H9 (cell line): Measurements from ENCODE around the gene DHX30. TPM values are rescaled to one million over a fixed set of nuclear protein-coding genes. Genes with fewer than 3 reads are reported as not detected.

Experiments
- DNase-seq: peaks from one replicate; pipeline ENCODE4 v3.0.0-alpha.2; 2017
- H2AFZ ChIP-seq: one replicate; pipeline ENCODE4 v1.6.1; 2013; ENCODE audit warnings: mild to moderate bottlenecking, low read length, control low read depth, moderate library complexity
- H2AK5ac ChIP-seq: 2 replicates; pipeline ENCODE4 v1.6.1; 2013; ENCODE audit warnings: low read length, control low read depth, mixed read lengths; ENCODE audit not compliant: insufficient read length
- H2BK120ac ChIP-seq: one replicate; pipeline ENCODE4 v1.6.1; 2013; ENCODE audit warnings: low read depth, mild to moderate bottlenecking, low read length, control low read depth, inconsistent platforms; ENCODE audit not compliant: poor library complexity, severe bottlenecking
- H2BK12ac ChIP-seq: 2 replicates; pipeline ENCODE4 v1.6.1; 2013; ENCODE audit warnings: low read length, control low read depth, mixed read lengths, low read depth; ENCODE audit not compliant: insufficient read length
- H2BK15ac ChIP-seq: 2 replicates; pipeline ENCODE4 v1.6.1; 2013; ENCODE audit warnings: low read depth, low read length, control low read depth
- H2BK20ac ChIP-seq: one replicate; pipeline ENCODE4 v1.6.1; 2013; ENCODE audit warnings: low read depth, mild to moderate bottlenecking, low read length, control low read depth, inconsistent platforms; ENCODE audit not compliant: poor library complexity, severe bottlenecking
- H2BK5ac ChIP-seq: 2 replicates; pipeline ENCODE4 v1.6.1; 2013; ENCODE audit warnings: low read length, control low read depth, mixed read lengths; ENCODE audit not compliant: insufficient read length
- H3K14ac ChIP-seq: 2 replicates; pipeline ENCODE4 v1.6.1; 2013; ENCODE audit warnings: low read length, control low read depth; ENCODE audit not compliant: insufficient read depth
- H3K18ac ChIP-seq: 2 replicates; pipeline ENCODE4 v1.6.1; 2013; ENCODE audit warnings: low read depth, mild to moderate bottlenecking, mixed read lengths, low read length, control low read depth; ENCODE audit not compliant: insufficient read length
- H3K23ac ChIP-seq: 2 replicates; pipeline ENCODE4 v1.6.1; 2013; ENCODE audit warnings: low read length, control low read depth, mixed read lengths, low read depth; ENCODE audit not compliant: insufficient read length
- H3K23me2 ChIP-seq: 2 replicates; pipeline ENCODE4 v1.6.1; 2013; ENCODE audit warnings: low read depth, mild to moderate bottlenecking, mixed read lengths, low read length, control low read depth; ENCODE audit not compliant: insufficient read length, poor library complexity, severe bottlenecking
- H3K27ac ChIP-seq: 2 replicates; pipeline ENCODE4 v1.5.1; 2013; ENCODE audit warnings: low read length, control low read depth, mixed read lengths, low read depth; ENCODE audit not compliant: insufficient read length
- H3K27me3 ChIP-seq: 2 replicates; pipeline ENCODE4 v1.6.1; 2013; ENCODE audit warnings: low read length, control low read depth, inconsistent platforms; ENCODE audit not compliant: insufficient read depth
- H3K4ac ChIP-seq: 2 replicates; pipeline ENCODE4 v1.6.1; 2013; ENCODE audit warnings: low read depth, mild to moderate bottlenecking, control low read depth, inconsistent platforms, low read length, moderate library complexity
- H3K4me1 ChIP-seq: 2 replicates; pipeline ENCODE4 v1.6.1; 2013; ENCODE audit warnings: low read length, control low read depth, inconsistent platforms; ENCODE audit not compliant: insufficient read depth
- H3K4me2 ChIP-seq: 2 replicates; pipeline ENCODE4 v1.6.1; 2013; ENCODE audit warnings: low read length, control low read depth, mixed read lengths; ENCODE audit not compliant: insufficient read length, insufficient read depth
- H3K56ac ChIP-seq: 2 replicates; pipeline ENCODE4 v1.6.1; 2013; ENCODE audit warnings: low read depth, mild to moderate bottlenecking, mixed read lengths, low read length, control low read depth; ENCODE audit not compliant: insufficient read length
- H3K79me1 ChIP-seq: 2 replicates; pipeline ENCODE4 v1.6.1; 2013; ENCODE audit warnings: low read depth, mild to moderate bottlenecking, moderate library complexity, low read length, control low read depth, inconsistent platforms; ENCODE audit not compliant: insufficient read depth, poor library complexity, severe bottlenecking
- H3K79me2 ChIP-seq: 2 replicates; pipeline ENCODE4 v1.6.1; 2013; ENCODE audit warnings: low read length, control low read depth, inconsistent platforms; ENCODE audit not compliant: insufficient read depth
- H3K9ac ChIP-seq: 2 replicates; pipeline ENCODE4 v1.6.1; 2013; ENCODE audit warnings: low read length, control low read depth, mixed read lengths; ENCODE audit not compliant: insufficient read length; ENCODE audit errors: extremely low read depth
- H3K9me3 ChIP-seq: one replicate; pipeline ENCODE4 v1.6.1; 2013; ENCODE audit warnings: low read depth, low read length, inconsistent platforms; ENCODE audit not compliant: control insufficient read depth
- H3T11ph ChIP-seq: one replicate; pipeline ENCODE4 v1.6.1; 2013; ENCODE audit warnings: mild to moderate bottlenecking, low read length, control low read depth, inconsistent platforms
- H4K20me1 ChIP-seq: one replicate; pipeline ENCODE4 v1.6.1; 2013; ENCODE audit not compliant: control insufficient read depth, insufficient read length, insufficient read depth
- H4K5ac ChIP-seq: 2 replicates; pipeline ENCODE4 v1.6.1; 2013; ENCODE audit warnings: low read depth, mild to moderate bottlenecking, mixed read lengths, low read length, control low read depth; ENCODE audit not compliant: insufficient read length
- H4K8ac ChIP-seq: replicated peaks from 2 replicates; pipeline ENCODE4 v1.6.1; 2013; ENCODE audit warnings: low read length, control low read depth, mixed read lengths, low read depth; ENCODE audit not compliant: insufficient read length
- H4K91ac ChIP-seq: 2 replicates; pipeline ENCODE4 v1.6.1; 2013; ENCODE audit warnings: low read depth, mild to moderate bottlenecking, moderate library complexity, mixed read lengths, low read length, control low read depth; ENCODE audit not compliant: insufficient read length
- H3K27ac Mint-ChIP-seq, 3 experiments: 2 replicates in 2 of 3; 3 replicates in 1 of 3; pipeline ENCODE4 v1.8.0; 2020 to 2021; ENCODE audit warnings: mixed read lengths in 3 of 3, mild to moderate bottlenecking in 1 of 3, moderate library complexity in 1 of 3
- H3K27me3 Mint-ChIP-seq: 2 replicates; pipeline ENCODE4 v1.8.0; 2021; ENCODE audit warnings: low read depth, mild to moderate bottlenecking, moderate library complexity, mixed read lengths
- H3K36me3 Mint-ChIP-seq, 3 experiments: 2 replicates in 2 of 3; 3 replicates in 1 of 3; pipeline ENCODE4 v1.8.0; 2020 to 2021; ENCODE audit warnings: low read depth in 3 of 3, mixed read lengths in 3 of 3; ENCODE audit not compliant: insufficient read depth in 1 of 3
- H3K4me1 Mint-ChIP-seq, 2 experiments: 2 replicates each; pipeline ENCODE4 v1.8.0; 2020; ENCODE audit warnings: mixed read lengths in 2 of 2
- H3K4me3 Mint-ChIP-seq, 2 experiments: 2 replicates in 1 of 2; 3 replicates in 1 of 2; pipeline ENCODE4 v1.8.0; 2020 to 2021; ENCODE audit warnings: mild to moderate bottlenecking in 2 of 2, mixed read lengths in 2 of 2, moderate library complexity in 1 of 2
- H3K9me3 Mint-ChIP-seq, 2 experiments: 2 replicates in 1 of 2; 3 replicates in 1 of 2; pipeline ENCODE4 v1.8.0; 2020; ENCODE audit warnings: mild to moderate bottlenecking in 2 of 2, mixed read lengths in 2 of 2, moderate library complexity in 1 of 2
- WGBS: extraction: QIAGEN DNeasy Blood & Tissue Kit; methylation state at CpG from one replicate; pipeline ENCODE4 v1.1.7; 2013; ENCODE audit warnings: missing lambda C conversion rate, low lambda C conversion rate, mixed read lengths; ENCODE audit not compliant: insufficient read length; ENCODE audit errors: extremely low coverage; 5-methylcytosine and 5-hydroxymethylcytosine counted together
- total RNA-seq: library from RNA; stranded (reverse); gene quantifications from 2 replicates; pipeline ENCODE4 v1.2.1, GENCODE V29; 2021
- TF ChIP-seq, protein P1 (sequence below): fragments of 200-600 bp; sonication (generic); conservative IDR thresholded peaks from 3 replicates; pipeline ENCODE4 v1.8.0; 2021; ENCODE audit warnings: antibody characterized with exemption, mild to moderate bottlenecking

DHX30 gene
- total RNA-seq, 1 experiment from 2014 or later, result 107 TPM

GRCh38 chr3:47813551-47814177, 10.7 kb downstream of the DHX30 start:
- no peak overlapping the region for H3K56ac ChIP-seq
- H3K14ac ChIP-seq, result no peak overlapping the region
- H3K27me3 ChIP-seq, result no peaks in the 10 kb centered on the region
- no peak overlapping the region for H4K5ac ChIP-seq
- H3K23ac ChIP-seq, result no peak overlapping the region
- Mint-ChIP-seq H3K9me3 (no peaks in the 10 kb centered on the region), H3K27me3 (no peaks in the 10 kb centered on the region), H3K4me3 (no peak overlapping the region), H3K36me3 (peaks cover 20 to 65% (median 46%) of the 10 kb centered on the region in 3 experiments), H3K27ac (peak overlapping the region in 2 of 3 experiments; percentile 62 to 72; a peak in 1 of 7 replicates), H3K4me1 (no peaks in the 10 kb centered on the region)
- H3K79me1 ChIP-seq, result no peaks in the 10 kb centered on the region
- H3K9ac ChIP-seq, result no peak overlapping the region
- H3K9me3 ChIP-seq, result no peaks in the 10 kb centered on the region
- peaks cover 2% of the 10 kb centered on the region for H4K20me1 ChIP-seq
- no peak for DNase-seq
- no peak overlapping the region for H3K4ac ChIP-seq
- no peak overlapping the region for H3K4me2 ChIP-seq
- no peak overlapping the region for H2AFZ ChIP-seq
- H3K23me2 ChIP-seq, result no peaks in the 10 kb centered on the region
- H3T11ph ChIP-seq, result no peak overlapping the region
- H2BK20ac ChIP-seq, result no peak overlapping the region
- no peak overlapping the region for H2BK12ac ChIP-seq
- TF ChIP-seq, protein P1, sequence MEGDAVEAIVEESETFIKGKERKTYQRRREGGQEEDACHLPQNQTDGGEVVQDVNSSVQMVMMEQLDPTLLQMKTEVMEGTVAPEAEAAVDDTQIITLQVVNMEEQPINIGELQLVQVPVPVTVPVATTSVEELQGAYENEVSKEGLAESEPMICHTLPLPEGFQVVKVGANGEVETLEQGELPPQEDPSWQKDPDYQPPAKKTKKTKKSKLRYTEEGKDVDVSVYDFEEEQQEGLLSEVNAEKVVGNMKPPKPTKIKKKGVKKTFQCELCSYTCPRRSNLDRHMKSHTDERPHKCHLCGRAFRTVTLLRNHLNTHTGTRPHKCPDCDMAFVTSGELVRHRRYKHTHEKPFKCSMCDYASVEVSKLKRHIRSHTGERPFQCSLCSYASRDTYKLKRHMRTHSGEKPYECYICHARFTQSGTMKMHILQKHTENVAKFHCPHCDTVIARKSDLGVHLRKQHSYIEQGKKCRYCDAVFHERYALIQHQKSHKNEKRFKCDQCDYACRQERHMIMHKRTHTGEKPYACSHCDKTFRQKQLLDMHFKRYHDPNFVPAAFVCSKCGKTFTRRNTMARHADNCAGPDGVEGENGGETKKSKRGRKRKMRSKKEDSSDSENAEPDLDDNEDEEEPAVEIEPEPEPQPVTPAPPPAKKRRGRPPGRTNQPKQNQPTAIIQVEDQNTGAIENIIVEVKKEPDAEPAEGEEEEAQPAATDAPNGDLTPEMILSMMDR, result no peak
- no peak overlapping the region for H3K18ac ChIP-seq
- H4K8ac ChIP-seq, result no peak overlapping the region
- no peak overlapping the region for H2BK120ac ChIP-seq
- H4K91ac ChIP-seq, result no peak overlapping the region
- H2BK15ac ChIP-seq, result no peak overlapping the region
- H2BK5ac ChIP-seq, result no peak overlapping the region
- H2AK5ac ChIP-seq, result no peak overlapping the region
- no peak overlapping the region for H3K27ac ChIP-seq
- WGBS, result no CpG with 5 or more reads among the region's 8 CpGs
- H3K4me1 ChIP-seq, result no peaks in the 10 kb centered on the region
- H3K79me2 ChIP-seq, result no peaks in the 10 kb centered on the region
